HG03175 (cell line): ENCODE results near the gene NAGK.
A peak's percentile ranks its signal among the peaks of the same experiment; 100 is the strongest.
"Not testable (repeated sequence)": the region's sequence is repeated elsewhere in the genome, so short reads cannot be mapped to it uniquely, and the experiment has no call there.

Experiments used
- ATAC-seq: cut with Tn5 transposase; IDR thresholded peaks from one replicate; pipeline ENCODE4 v1.9.1; 2021; ENCODE audit warnings: mild to moderate bottlenecking, moderate library complexity; ENCODE audit not compliant: unreplicated experiment

NAGK gene

GRCh38 chr2:71068218-71069035, at the start of gene NAGK:
Gene NAGK (plus strand): TSS chr2:71068648. CDS start chr2:71068684, 36 bp downstream.
- ATAC-seq, result peak; percentile 69

DNA sequence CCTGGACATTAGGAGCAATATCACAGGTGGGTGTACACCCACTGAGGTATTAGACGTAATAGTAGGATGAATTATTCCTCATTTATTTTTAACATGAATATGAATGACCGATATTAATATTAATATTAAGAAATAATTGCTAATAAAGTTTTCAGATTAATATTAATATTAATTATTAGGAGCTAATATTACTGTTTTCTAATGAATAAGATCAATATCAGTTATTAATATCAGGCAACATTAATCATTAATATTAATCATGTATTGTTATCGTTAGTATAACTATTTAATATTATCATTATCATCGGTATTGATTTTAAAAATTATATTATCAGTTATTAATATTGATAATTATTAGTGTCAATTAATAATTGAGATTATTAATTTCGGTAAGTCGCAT, 48.5 kb upstream of the NAGK start:
- not testable (repeated sequence) for ATAC-seq

DNA sequence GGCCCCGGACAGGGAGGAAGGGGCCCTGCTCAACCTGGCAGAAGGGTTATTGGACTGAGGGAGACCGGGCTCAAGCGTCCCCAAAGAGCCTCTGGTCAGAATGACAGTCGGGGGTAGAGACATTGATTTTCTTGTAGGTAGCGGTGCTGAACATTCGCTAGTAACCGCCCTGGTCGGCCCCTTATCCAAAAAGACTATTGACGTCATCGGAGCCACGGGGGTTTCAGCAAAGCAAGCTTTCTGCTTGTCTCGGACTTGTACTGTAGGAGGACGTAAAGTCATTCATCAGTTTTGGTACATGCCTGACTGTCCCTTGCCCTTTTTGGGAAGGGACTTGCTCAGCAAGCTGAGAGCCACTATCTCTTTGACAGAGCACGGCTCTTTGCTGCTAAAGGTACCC, 47.1 kb upstream of the NAGK start:
- ATAC-seq, result not testable (repeated sequence)

- not testable (repeated sequence) for ATAC-seq
These were observed 44.8 kb upstream of the NAGK start for GRCh38 chr2:71023553-71024243.

DNA sequence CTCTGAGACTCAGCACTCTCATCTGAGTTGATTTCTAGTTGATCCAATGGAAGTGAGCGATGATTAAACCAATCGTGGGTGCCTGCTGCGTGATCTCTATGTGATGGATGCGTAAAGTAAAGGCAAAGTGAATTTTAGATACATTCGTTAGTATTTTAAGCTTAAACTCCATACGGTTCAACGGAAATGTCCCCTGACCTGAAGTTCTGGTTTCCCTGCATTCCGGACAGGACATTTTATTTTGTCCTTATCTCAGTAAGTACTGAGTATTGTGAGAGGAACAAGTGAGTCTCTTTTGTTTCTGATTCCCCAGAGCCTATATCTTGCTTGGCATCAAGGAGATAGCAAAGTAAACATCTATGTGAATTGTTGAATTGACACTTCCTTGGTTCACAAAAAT, 32.2 kb upstream of the NAGK start:
- not testable (repeated sequence) for ATAC-seq

- no peak for ATAC-seq
These were observed 26.2 kb upstream of the NAGK start for GRCh38 chr2:71042287-71042686.

DNA sequence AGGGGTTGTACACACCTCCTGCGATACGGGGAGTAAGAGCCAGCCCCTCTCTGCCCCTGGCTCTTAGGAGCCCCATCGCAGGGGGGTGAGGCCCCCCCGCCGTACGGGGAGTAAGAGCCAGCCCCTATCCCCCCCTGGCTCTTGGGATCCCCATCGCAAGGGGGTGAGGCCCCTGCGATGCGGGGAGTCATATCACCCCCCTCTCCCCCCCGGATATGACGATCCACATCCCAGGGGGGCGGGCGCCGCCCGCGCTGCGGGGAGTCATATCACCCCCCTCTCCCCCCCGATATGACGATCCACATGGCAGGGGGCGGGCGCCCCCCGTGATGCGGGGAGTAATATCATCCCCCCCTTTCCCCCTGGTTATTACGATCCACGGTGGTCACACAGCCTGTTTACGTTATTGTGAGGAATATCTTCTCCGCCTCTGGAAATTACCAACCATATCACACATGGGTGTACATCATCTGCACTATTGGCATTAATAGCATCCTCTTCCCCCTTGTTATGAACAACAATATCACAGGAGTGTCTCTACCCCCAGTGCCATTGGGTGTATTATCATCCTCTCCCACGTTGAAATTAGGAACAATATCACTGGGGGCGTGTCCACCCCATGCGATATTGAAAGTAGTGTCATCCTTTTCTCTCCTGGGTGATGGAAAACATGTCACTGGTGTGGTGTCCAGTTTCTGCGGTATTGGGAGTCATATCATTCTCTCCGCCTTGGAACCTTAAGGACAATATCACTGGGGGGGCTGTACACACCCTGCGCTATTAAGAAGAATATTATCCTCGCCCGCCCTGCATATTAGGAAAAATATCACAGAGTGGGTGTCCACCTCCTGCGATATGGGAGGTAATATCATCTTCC, 24.7 kb upstream of the NAGK start:
- no peak for ATAC-seq

DNA sequence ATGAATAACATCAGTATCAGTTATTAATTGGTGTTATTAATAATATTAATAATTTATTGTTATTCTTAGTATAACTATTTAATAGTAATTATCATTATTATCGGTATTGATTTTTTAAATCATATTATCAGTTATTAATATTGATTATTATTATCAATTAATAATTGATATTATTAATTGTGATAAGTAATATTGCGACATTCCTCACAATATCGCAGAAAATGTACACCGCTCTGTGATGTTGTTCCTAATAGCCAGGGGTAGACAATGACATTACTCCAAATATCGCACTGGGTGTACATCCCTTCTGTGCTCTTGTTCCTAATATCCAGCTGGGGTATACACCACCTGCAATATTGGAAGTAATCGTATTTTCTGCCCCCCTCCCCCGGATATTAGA, 23.3 kb upstream of the NAGK start:
- ATAC-seq, result no peak

DNA sequence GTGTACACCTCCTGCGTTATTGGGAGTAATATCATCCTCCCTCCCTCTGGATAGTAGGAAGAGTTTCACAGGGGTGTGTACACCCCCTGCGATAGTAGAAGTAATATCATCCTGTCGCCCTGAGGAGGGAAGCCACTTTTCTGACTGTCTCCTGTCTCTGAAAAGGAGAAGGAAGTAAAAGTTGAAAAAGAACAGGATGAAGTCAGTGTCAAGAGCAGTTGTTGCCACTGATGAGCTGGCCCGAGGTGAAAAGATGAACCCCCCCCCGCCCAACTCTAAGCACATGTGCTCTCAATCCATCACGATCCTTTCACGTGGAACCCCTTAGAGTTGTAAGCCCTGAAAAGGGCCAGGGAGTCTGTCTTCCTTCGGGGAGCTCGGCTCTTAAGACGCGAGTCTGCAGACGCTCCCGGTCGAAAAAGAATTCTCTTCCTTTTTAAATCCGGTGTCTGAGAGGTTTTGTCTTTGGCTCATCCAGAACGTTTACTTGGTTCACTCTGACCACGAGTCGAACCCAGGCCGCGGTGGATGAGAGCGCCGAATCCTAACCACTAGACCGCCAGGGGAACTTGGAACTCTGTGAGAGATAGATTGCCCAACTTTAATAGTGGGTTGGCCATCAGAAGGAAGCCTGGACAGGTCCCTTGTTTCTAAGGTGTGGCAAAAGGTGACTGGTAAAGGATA, 22.4 kb upstream of the NAGK start:
- ATAC-seq, result no peak

DNA sequence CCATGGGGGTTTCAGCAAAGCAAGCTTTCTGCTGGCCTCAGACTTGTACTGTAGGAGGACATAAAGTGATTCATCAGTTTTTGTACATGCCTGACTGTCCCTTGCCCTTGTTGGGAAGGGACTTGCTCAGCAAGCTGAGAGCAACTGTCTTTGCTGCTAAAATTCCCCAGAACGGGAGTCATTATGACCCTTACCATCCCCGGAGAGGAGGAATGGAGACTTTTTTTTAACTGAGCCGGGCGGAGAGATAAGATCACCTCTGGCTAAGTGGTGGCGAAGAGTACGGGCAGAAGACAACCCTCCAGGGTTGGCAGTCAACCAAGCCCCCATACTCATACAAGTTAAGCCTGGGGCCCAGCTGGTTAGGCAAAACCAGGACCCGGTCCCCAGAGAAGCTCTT, 20.4 kb upstream of the NAGK start:
- no peak for ATAC-seq

GRCh38 chr2:71049704-71050360, 18.6 kb upstream of the NAGK start:
- ATAC-seq, result not testable (repeated sequence)

- not testable (repeated sequence) for ATAC-seq
These were observed 13.2 kb upstream of the NAGK start for GRCh38 chr2:71055206-71055740.

DNA sequence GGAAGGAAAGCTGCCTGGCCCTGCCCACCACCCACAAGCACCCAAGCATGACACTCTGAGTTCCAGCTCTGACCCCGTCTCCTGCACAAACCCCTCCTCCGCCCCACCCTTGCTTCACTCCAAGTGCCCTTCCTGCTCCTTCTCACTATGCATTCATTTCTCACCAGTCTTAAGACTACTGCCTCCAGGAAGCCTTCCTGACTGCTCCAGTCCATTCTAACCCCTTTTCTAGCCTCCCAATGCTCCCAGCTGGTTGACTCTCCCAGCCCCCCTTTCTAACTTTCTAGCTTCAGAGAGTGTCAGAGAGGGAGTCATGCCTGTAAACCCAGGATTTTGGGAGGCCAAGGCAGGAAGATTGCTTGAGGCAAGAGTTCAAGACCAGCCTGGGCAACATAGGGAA, 8.2 kb upstream of the NAGK start:
- no peak for ATAC-seq

DNA sequence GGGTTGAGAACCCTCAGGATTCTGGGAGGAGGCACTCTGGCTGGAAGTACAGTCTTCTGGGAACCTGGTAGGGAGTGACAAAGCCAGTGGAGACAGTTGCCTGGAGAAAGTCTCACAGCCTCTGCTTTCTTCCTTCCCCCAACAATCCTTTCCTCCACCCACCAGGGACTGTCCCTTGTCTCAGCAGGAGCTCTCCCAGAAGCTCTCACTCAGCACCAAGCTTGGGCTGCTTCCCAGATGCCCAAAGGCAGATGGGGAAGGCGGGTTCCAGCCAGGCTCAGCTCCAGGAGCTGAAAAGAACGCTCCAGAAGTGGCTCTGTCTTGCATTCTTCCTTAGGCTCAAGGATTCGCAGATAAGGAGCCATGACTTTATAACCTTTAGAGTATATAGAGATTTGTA, 7.6 kb upstream of the NAGK start:
- ATAC-seq, result no peak

DNA sequence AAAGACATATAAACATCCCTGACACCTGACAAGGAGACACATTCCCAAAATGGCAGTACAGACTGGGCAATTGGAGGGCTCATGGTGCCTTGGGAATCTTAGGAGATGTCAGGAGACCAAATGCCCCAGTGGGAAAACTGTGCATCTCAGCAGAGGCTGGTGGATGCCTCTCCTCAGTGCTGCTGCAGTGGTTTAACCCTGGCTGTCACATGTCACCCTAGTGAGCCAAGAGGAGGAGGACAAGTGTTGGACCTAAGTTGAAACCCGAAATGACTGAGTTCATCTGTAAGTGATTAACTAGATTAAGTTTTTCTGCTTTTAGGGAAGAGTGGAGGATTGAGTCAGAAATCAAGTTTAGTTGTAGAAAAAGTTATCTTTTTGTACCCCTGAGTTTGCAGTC, 5.2 kb upstream of the NAGK start:
- no peak for ATAC-seq

GRCh38 chr2:71064110-71064611, 4.3 kb upstream of the NAGK start:
- no peak for ATAC-seq

DNA sequence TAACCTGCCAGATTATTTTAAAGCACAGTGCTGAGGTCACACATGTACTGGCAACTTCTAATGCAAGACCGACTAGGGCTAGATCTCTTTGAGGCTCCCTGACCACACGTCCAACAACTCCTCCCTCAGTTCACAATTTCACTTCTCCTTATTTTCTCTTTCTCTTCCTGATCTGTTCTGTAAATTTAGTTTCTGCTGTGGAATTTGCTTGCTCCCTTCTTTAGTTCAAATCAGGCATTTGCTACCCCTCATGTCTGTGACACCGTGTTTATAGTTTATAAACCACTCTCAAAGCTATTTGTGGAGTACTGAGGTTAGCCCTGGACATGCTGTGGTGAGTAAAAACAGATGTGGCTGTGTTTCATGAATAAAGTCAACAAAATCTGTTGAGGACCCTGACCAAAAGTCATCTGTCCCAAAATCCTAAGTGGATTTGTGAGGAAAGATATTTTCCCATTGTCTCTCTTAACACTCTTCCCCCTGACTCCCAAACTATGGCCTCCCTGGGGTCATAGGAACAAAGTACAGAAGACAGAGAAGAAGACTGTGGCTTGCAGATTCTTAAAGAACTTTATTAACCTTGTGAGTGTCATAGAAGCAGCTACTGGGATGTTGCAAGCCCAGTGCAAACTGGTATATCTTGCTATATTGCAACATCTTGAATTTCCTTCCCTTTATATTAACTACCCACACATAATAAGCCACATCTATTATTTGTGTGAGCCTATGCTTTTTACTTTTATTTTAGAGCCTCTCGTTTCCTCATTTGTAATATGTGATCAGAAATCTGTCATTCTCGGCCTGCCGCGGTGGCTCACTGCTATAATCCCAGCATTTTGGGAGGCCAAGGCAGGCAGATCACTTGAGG, 3.5 kb upstream of the NAGK start:
- no peak for ATAC-seq

DNA sequence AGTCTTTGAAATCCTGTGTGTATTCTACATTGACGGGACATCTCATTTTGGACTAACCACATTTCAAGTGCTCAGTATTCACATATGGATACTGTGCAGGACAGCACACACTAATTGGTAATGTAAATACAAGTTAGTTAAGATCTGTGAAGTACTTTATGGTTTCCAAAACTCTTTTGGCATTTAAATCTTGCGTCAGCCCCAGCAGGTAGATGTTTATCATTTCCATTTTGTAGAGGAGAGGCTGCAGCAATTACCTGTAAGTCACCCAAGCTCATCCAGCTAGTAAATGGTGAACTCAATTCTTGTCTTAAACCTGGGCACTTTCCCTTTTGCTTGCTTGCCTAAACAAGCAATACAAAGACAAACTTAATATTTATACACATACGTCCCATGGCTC, 1.6 kb upstream of the NAGK start:
- no peak for ATAC-seq
